Kasumi-1 (cell line): ENCODE results near the gene C3orf70.
"Not testable (repeated sequence)": the region's sequence is repeated elsewhere in the genome, so short reads cannot be mapped to it uniquely, and the experiment has no call there.

Experiments
- DNase-seq, 2 experiments: peaks; one replicate each; lab custom pipeline; 2025; lab: John Stamatoyannopoulos, UW

Gene C3orf70

DNA sequence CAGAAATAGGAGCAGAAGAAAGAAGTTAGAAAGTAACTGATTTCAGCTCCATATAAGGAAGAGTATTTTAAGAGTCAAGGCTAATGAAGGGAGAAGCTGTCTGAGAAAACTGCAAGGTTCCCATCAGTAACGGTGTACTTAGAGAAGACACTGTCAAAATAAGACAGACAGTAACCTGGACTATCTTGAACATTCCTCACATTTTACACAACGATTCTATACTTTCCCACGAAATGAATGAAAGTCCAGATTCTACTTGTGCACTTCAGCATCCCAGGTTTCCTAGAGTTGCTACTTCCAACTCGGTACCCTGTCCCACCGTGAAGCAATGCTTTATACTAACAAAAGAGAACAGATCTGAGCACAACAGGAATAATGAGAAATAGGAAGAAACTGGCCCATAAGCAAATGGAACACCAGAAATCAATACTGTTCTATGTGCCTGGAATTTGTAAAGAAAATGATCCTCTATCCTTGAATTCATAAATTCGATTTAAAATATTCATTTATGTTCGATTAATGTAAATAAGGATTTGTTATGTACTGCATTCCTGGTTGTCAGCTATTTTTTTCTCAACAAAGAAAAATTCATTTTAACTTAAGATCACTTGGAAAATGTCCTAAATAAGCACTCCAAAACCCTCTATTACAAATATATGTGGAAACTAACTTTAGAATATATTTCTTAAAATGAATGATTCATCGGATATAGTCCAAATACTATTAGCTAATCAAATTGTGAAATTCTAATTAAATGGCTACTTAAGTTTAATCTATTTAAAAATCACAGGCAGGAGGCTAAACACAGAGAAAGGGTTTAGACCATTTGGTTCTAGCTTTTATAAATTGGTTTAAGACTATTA lies 1.5 kb downstream of the C3orf70 start:
- DNase-seq: no peak

DNA sequence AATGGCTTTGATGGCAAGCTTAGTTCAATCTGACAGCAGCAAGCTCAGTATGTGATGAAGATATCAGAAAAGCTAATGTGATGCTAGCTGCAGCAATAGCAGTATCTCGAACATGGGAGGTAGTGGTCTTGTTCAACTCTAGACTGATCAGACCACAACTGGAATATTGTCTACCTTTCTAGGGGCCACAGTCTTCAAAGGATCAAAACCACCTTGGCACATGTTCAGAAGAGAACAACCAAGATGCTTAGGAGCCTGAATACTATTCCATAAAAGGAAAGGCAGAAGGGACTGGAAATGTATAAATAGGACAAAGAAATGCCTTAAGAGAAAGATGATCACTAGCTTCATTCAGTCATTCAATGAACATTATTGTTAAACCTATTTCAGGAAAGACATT lies 2.3 kb downstream of the C3orf70 start:
- no peak for DNase-seq

DNA sequence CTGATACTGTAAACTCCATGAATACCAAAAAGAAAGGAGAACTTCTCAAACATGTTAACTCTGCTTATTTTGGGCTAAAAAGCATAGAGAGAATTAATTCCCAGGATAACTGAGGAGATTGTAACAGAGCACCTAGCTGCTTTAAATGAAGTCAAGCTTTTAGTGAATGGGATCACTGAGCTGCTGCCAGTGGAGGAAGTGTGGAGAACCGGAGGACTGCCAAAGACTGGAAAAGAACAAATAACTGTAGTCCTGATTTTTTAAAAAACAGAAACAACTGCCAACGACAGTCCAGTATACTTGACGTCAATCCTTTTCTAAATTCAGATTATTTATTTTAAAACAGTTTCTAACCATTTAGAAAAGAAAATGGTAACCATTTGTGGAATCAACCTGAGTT lies 3.3 kb downstream of the C3orf70 start:
- DNase-seq: no peak

- DNase-seq: no peak
These were observed 7.3 kb downstream of the C3orf70 start for GRCh38 chr3:185145511-185145910.

GRCh38 chr3:185144784-185145183 lies 8.1 kb downstream of the C3orf70 start:
- no peak for DNase-seq

GRCh38 chr3:185137821-185138220 lies 15.0 kb downstream of the C3orf70 start:
- DNase-seq: no peak

DNA sequence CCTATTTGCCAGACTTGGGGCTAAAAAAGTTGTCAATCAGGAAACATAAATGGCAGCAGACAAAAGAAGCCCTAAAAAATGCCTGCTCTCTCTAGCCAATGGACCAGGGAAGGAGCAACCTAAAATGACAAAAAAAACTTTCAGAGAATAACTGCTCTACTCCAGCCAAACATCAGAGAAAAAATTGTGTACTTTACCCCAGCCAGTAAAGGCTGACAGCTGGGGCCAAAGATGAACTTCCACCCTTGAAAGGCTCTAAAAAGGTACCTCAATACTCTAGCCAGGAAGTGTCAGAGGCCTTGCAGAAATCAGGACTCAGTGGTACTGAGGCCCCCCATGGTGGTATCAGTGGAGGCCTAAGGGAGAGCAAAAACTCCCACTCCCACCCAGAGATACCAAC lies 18.4 kb downstream of the C3orf70 start:
- DNase-seq: no peak

- DNase-seq: no peak
These were observed 21.1 kb downstream of the C3orf70 start for GRCh38 chr3:185131602-185132256.

GRCh38 chr3:185129083-185129482 lies 23.8 kb downstream of the C3orf70 start:
- DNase-seq: no peak

GRCh38 chr3:185126201-185126600 lies 26.7 kb downstream of the C3orf70 start:
- DNase-seq: no peak

GRCh38 chr3:185120126-185120525 lies 32.7 kb downstream of the C3orf70 start:
- DNase-seq: no peak

GRCh38 chr3:185115371-185115770 lies 37.5 kb downstream of the C3orf70 start:
- no peak for DNase-seq

- no peak for DNase-seq
These were observed 38.1 kb downstream of the C3orf70 start for GRCh38 chr3:185114756-185115155.

GRCh38 chr3:185112186-185112585 lies 40.7 kb downstream of the C3orf70 start:
- DNase-seq: no peak

GRCh38 chr3:185109012-185109411 lies 43.8 kb downstream of the C3orf70 start:
- DNase-seq: not testable (repeated sequence)

DNA sequence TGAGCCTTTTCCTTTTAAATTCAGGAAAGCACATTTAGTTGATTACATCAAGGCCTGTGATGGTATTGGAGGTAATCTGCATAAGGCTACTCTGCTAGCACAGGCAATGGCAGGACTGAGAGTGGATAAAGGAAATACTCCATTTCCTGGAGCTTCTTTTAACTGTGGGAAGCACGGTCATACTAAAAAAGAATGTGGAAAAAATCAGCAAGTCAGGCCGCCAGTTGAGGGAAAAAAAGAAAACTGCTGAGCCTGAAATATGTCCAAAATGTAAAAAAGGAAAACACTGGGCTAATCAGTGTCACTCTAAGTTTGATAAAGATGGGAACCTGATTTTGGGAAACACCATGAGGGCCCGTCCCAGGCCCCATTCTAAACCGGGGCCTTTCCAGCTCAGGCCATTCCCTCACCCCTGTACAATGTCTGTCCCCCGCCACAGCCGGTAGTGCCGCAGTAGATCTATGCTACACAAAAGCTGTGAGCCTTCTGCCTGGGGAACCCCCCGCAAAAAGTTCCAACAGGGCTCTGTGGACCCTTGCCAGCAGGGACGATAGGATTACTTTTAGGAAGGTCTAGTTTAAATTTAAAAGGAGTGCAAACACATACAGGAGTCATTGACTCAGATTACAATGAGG lies 46.5 kb downstream of the C3orf70 start:
- not testable (repeated sequence) for DNase-seq

- no peak for DNase-seq
These were observed 49.3 kb downstream of the C3orf70 start for GRCh38 chr3:185103359-185104127.

- DNase-seq: no peak
These were observed 58.2 kb downstream of the C3orf70 start for GRCh38 chr3:185094697-185095096.

DNA sequence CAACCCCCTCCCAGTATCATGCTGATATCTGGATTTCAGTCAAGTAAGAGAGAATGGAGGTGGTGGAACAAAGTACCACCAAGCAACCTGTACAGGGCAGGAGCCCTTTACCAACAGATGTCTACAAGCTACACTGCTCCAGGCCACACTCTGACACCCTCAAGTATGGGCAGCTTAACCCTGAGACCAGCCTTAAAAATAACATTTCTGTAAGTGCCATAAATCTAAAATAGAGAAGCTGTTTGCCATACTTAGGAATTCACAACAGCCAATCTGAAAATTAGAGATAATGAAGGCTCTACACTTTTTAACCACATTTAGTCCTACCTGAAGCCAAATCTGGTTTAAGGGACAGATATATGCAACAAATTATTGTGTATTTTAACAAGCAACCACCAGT lies 59.7 kb downstream of the C3orf70 start:
- DNase-seq: no peak

DNA sequence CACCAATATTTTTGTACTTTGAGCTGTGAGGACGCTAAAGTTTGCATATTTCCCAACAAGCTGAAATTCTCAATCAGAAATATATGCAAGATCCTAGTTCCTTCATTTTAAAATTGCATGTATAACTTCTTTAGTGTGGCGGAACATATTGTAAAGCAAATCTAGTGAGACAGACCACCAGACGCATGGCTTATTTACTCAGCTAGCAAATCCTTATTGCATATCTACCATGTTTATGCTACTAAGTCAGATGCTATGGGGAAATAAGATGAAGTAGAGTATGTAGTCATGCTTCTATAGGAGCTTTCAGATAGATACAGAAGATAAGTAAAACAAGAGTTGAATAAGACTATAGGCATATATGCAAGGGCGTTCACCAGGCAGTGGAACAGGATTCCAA lies 62.0 kb downstream of the C3orf70 start:
- DNase-seq: no peak

DNA sequence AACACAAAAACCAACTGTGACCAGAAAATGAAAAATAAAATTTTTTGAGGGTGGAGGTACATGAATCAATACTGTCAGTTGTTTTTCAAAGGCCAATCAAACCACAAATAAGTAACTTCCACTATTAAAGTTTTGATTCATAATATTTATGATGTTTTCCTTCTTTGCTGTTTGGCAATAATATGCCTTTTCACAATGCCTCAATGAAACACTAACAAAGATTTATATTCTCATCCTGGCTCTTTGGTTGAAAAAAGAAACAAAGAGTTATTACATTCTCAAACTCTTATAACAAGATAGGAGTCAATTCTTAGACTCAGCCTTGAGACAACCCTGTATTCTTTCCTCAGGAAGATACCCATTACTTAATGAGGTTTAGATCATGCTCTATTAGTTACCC lies 63.1 kb downstream of the C3orf70 start:
- DNase-seq: no peak

GRCh38 chr3:185089343-185089742 lies 63.5 kb downstream of the C3orf70 start:
- DNase-seq: no peak
